DOHH2 (cell line): ENCODE results near the gene PAPLN.
"Not testable (repeated sequence)": the region's sequence is repeated elsewhere in the genome, so short reads cannot be mapped to it uniquely, and the experiment has no call there.

Experiments used
- EZH2phosphoT487 ChIP-seq: fragments of 200-600 bp; sonication (generic); IDR thresholded peaks from 2 replicates; pipeline ENCODE4 v1.6.1; 2017; ENCODE audit warnings: borderline replicate concordance, mild to moderate bottlenecking, antibody characterized with exemption, low read length, moderate library complexity, mixed read lengths
- TF ChIP-seq, protein P1 (sequence below): fragments of 200-600 bp; sonication (generic); IDR thresholded peaks from one replicate; pipeline ENCODE4 v1.5.1; 2014; ENCODE audit warnings: antibody characterized with exemption, mild to moderate bottlenecking, low read depth, low read length; ENCODE audit not compliant: poor library complexity, severe bottlenecking

DNA sequence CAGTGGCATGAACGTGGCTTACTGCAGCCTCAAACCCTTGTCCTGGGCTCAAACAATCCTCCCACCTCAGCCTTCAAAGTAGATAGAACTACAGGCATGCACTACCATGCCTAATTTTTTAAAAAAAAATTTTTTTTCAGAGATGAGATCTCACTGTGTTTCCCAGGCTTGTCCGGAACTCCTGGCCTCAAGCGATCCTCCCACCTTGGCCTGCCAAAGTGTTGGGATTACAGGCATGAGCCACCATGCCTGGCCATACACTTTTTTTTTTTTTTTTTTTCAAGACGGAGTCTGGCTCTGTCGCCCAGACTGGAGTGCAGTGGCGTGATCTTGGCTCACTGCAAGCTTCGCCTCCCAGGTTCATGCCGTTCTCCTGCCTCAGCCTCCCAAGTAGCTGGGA is 43.0 kb upstream of the PAPLN start:
- TF ChIP-seq, protein P1, sequence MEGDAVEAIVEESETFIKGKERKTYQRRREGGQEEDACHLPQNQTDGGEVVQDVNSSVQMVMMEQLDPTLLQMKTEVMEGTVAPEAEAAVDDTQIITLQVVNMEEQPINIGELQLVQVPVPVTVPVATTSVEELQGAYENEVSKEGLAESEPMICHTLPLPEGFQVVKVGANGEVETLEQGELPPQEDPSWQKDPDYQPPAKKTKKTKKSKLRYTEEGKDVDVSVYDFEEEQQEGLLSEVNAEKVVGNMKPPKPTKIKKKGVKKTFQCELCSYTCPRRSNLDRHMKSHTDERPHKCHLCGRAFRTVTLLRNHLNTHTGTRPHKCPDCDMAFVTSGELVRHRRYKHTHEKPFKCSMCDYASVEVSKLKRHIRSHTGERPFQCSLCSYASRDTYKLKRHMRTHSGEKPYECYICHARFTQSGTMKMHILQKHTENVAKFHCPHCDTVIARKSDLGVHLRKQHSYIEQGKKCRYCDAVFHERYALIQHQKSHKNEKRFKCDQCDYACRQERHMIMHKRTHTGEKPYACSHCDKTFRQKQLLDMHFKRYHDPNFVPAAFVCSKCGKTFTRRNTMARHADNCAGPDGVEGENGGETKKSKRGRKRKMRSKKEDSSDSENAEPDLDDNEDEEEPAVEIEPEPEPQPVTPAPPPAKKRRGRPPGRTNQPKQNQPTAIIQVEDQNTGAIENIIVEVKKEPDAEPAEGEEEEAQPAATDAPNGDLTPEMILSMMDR = not testable (repeated sequence)
- not testable (repeated sequence) for TF ChIP-seq EZH2phosphoT487
